ENCODE data around the gene EME1. TPM values are rescaled to one million over a fixed set of nuclear protein-coding genes. Genes with fewer than 3 reads are reported as not detected.

EME1 gene
- total and polyA plus RNA-seq, 2 of the 13 experiments (the other 11 are each of a cell fraction or from before 2014, with no cell fraction given), result 20.7 to 24.6 TPM

- TF ChIP-seq ZNF563 (CRISPR knock-in tag; IDR thresholded peaks at IDR 0.05) (peak; percentile 99), STAG1 (CRISPR knock-in tag; IDR thresholded peaks at IDR 0.05) (peak; percentile 68), TBL1XR1 (IDR thresholded peaks at IDR 0.05; ENCODE audit: borderline replicate concordance, low read length, partially characterized antibody) (peak; percentile 61), PHF5A (CRISPR knock-in tag; IDR thresholded peaks at IDR 0.05; ENCODE audit: low read depth, unreplicated experiment) (peak; percentile 91), TFDP1 (CRISPR knock-in tag; IDR thresholded peaks at IDR 0.05; ENCODE audit: borderline replicate concordance) (peak; percentile 98), ZNF281 (CRISPR knock-in tag; IDR thresholded peaks at IDR 0.05; ENCODE audit: borderline replicate concordance) (peak; percentile 78; the same call in 1 of the 2 replicates), RBFOX2 (IDR thresholded peaks at IDR 0.05; ENCODE audit: low read depth, low read length) (peak; percentile 99), FOXA1 (IDR thresholded peaks at IDR 0.05) (no peak), FOXA1 (CRISPR knock-in tag; IDR thresholded peaks at IDR 0.05) (peak; percentile 88), SNAPC5 (CRISPR knock-in tag; IDR thresholded peaks at IDR 0.05; ENCODE audit: borderline replicate concordance) (peak; percentile 86), DMAP1 (CRISPR knock-in tag; IDR thresholded peaks at IDR 0.05) (peak; percentile 100), ZNF547 (CRISPR knock-in tag; IDR thresholded peaks at IDR 0.05) (peak; percentile 96), NR2C2 (CRISPR knock-in tag; IDR thresholded peaks at IDR 0.05; ENCODE audit: borderline replicate concordance) (peak; percentile 95), ZNF18 (CRISPR knock-in tag; IDR thresholded peaks at IDR 0.05; ENCODE audit: insufficient replicate concordance) (peak; percentile 96), ZNF20 (CRISPR knock-in tag; IDR thresholded peaks at IDR 0.05) (peak; percentile 25; the same call in 1 of the 2 replicates), KDM4B (CRISPR knock-in tag; IDR thresholded peaks at IDR 0.05) (peak; percentile 99), TRAFD1 (CRISPR knock-in tag; IDR thresholded peaks at IDR 0.05; ENCODE audit: borderline replicate concordance) (no peak), SMAD3 (CRISPR knock-in tag; IDR thresholded peaks at IDR 0.05) (peak; percentile 97)
Observed at GRCh38 chr17:50397111-50397918, 24.3 kb downstream of the EME1 start, which contains the start of gene LRRC59 (continued).
